Neuron (in vitro differentiated cells): Measurements from ENCODE around the gene IQSEC1.

Experiments
- H2AFZ ChIP-seq: one replicate; pipeline ENCODE4 v1.6.1; 2013; ENCODE audit warnings: low read depth, mild to moderate bottlenecking, inconsistent platforms, low read length, moderate library complexity
- H3K27me3 ChIP-seq: one replicate; pipeline ENCODE4 v1.6.1; 2013; ENCODE audit warnings: low read length; ENCODE audit not compliant: insufficient read depth
- H3K36me3 ChIP-seq: one replicate; pipeline ENCODE4 v1.6.1; 2013; ENCODE audit warnings: low read length; ENCODE audit not compliant: insufficient read depth
- H3K4me1 ChIP-seq: one replicate; pipeline ENCODE4 v1.6.1; 2013; ENCODE audit warnings: low read length; ENCODE audit not compliant: insufficient read depth
- H3K4me3 ChIP-seq: 2 replicates; pipeline ENCODE4 v1.5.1; 2013; ENCODE audit warnings: mild to moderate bottlenecking, low read length, moderate library complexity
- H3K9me3 ChIP-seq: one replicate; pipeline ENCODE4 v1.6.1; 2013; ENCODE audit warnings: low read length

Gene IQSEC1

DNA sequence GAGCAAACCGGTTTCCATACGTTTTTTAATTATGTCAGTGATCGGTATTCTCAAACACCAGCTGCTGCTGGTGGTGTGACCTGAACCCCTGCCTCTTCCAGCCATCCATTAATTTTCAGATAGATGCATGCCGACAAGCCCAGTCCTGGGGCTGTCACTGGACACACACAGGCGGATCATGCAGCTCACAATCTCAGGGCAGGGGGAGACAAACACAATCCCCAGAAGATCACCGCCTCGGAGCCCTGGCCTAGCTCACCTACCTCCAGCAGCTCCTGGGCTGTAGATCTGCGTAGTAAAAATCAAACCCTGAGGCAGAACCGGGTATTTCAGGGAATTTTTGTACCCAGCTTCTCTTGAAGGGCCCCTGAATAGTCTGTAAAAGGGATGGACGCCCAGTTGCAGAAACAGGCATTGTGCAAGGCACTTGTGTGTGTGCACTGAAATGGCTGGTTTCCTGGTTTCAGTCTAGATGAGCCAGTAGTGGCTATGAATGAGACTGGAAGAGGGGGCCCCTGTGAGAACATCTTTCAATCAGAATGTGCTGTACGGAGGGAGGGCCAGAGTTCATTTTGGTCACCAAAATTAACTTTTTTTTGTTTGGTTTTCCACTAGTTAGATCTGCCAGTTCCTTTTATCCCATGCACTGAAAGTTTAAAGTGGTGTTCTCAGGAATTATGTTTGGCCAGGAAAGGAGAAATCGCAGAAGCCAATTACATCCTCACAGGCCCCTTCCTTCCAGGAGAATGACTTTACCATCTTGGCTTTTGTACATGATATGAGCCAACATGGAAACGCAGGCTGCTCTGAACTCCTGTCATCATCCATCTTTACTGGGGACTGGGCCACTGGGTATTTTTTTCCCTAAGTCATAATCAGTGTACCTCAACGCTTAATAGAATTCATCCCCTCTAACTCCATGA, 176.9 kb downstream of the IQSEC1 start:
- no peaks in the 10 kb centered on the region for H3K9me3 ChIP-seq
- no peak overlapping the region for H3K4me3 ChIP-seq
- H3K36me3 ChIP-seq: peaks cover 27% of the 10 kb centered on the region
- peaks cover 5% of the 10 kb centered on the region for H3K4me1 ChIP-seq
- H3K27me3 ChIP-seq: no peaks in the 10 kb centered on the region
- H2AFZ ChIP-seq: no peak overlapping the region

DNA sequence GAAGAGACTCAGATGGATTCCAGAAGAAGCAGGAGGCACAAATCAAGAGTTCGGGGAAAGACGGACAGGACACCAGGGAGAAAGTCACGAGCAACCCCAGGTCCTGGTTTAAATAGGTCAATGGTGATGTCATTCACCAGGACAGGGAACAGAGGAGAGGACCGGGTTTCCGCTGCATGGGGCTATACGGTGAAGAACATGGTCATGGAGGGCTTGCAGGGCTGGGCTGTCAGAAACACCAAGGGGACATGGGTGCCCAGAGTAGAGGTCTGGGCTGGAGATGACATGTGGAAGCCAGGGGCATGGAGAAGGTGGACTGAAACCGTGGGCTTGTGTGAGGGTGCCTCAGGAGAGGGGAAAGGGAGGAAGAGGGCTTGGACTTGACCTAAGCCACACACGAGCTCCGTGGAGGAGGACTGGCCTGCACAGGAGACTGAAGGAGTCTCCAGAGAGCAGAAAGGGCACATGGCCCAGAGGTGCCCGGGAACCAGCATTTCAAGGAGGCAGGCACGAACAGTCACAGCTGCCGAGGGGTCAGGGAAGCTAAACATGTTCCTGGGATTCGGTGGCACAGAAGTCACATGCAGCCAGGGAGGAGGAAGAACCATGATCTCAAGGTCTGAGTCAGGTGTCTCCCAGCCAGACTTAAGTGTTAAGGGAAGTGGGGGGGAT, 177.7 kb downstream of the IQSEC1 start:
- H3K4me1 ChIP-seq: peaks cover 5% of the 10 kb centered on the region
- H3K36me3 ChIP-seq: peaks cover 21% of the 10 kb centered on the region
- H3K27me3 ChIP-seq: peaks cover 3% of the 10 kb centered on the region
- no peak overlapping the region for H3K4me3 ChIP-seq
- no peak overlapping the region for H2AFZ ChIP-seq
- no peaks in the 10 kb centered on the region for H3K9me3 ChIP-seq

DNA sequence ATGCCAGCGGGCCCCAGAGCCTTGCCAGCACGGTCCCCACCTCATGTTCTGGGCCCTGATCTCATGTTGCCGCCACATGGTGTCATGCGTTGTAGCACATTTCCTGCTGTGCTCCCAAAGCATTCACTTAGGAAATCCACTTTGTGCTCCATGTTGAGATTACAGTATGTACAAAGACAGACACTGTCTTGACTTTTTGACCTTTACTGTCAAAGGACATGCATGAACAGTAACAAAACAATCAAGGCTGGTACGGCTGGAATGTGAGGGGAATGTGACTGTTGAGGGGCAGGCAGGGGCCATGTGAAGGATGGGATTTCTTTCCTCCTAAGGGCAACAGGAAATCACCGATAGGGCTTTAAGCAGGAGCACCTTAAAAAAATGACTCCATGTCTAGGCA, 178.6 kb downstream of the IQSEC1 start:
- no peaks in the 10 kb centered on the region for H3K9me3 ChIP-seq
- no peak overlapping the region for H2AFZ ChIP-seq
- H3K4me1 ChIP-seq: peaks cover 5% of the 10 kb centered on the region
- peaks cover 15% of the 10 kb centered on the region for H3K36me3 ChIP-seq
- no peak overlapping the region for H3K4me3 ChIP-seq
- peaks cover 5% of the 10 kb centered on the region for H3K27me3 ChIP-seq

DNA sequence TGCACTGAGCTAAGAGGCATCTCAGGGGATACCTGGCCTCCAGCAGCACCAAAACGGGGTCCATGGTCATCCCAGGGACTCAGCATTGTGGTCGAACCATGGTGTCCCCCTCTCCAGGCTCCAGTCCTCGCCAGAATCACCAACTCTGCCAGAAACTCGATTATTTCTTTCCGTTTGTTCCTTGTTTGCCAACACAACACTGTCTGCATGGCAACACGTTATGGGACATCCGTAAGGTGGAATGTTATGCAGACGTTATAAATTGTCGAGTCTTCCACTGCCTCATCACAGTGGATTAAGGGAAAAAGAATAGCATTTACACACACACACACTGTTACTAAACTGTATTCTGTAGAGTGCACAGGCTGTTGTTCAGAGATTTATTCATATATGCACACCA, 179.4 kb downstream of the IQSEC1 start:
- peaks cover 14% of the 10 kb centered on the region for H3K36me3 ChIP-seq
- H2AFZ ChIP-seq: no peak overlapping the region
- H3K27me3 ChIP-seq: peaks cover 5% of the 10 kb centered on the region
- no peak overlapping the region for H3K4me3 ChIP-seq
- H3K4me1 ChIP-seq: peaks cover 5% of the 10 kb centered on the region
- H3K9me3 ChIP-seq: no peaks in the 10 kb centered on the region

DNA sequence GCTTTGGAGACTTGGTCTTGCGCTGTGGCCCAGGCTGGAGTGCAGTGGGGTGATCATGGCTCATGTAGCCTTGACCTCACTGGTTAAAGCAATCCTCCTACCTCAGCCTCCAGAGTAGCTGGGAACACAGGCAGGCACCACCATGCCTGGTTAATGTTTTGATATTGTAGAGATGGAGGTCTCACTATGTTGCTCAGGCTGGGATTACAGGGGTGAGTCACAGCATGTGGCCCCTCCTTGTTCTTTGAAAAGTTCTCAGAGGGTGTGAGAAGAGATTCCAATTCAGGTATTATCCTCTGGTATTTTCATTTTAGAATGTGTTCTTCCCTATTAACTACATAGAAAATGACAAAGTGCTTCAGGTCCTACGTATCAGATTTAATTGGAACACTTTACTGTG, 180.0 kb downstream of the IQSEC1 start:
- H3K4me3 ChIP-seq: no peak overlapping the region
- no peak overlapping the region for H2AFZ ChIP-seq
- peaks cover 11% of the 10 kb centered on the region for H3K36me3 ChIP-seq
- peaks cover 5% of the 10 kb centered on the region for H3K4me1 ChIP-seq
- no peaks in the 10 kb centered on the region for H3K9me3 ChIP-seq
- H3K27me3 ChIP-seq: peaks cover 5% of the 10 kb centered on the region

DNA sequence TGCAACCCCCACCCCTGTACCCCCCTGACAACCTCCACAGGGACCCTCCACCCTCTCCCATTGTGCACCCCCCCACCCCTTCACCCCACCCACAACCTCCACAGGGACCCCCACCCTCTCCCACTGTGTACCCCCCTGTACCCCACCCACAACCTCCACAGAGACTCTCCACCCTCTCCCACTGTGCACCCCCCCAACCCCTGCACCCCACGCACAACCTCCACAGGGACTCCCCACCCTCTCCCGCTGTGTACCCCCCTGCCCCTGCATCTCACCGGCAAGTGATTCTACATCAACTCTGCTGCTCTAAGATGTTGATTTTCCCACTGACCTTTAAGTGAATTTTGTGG, 180.4 kb downstream of the IQSEC1 start:
- Histone ChIP-seq H3K9me3 (no peaks in the 10 kb centered on the region), H2AFZ (no peak overlapping the region), H3K4me3 (no peak overlapping the region)

DNA sequence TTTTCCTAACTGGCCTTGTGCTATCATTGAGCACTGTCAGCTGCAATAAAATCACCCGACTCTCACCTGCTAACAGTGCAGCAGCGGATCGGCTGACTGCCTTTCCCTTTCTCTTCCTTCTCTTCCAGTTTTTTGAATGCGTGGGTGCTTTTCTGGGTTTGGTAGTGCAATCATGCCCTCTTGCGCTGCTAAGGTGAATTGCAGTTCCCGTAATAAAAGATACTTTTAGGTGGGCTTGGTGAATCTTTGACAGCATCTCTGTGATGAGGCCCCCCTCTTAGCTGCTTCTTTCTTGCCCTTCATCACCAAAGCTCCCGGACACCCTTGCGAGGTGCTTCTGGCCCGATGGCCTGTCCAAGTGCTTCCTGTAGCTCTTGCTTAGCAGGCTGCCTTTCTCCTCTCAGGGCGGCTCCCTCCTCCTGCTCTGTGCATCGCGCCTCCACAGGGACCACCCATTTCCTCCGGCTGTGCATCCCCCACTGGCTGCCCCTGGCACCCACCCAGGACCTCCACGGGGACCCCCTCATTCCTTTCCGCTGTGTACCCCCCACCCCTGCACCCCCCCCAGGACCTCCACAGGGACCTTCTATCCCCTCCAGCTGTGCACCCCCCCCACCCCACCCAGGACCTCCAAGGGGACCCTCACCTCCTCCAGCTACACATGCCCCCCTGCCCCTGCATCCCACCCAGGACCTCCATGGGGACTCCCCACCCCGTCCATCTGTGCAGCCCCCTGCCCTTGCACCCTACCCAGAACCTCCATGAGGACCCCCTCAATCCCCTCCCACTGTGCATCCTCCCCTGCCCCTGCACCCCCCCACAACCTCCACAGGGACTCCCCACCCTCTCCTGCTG, 181.0 kb downstream of the IQSEC1 start:
- H3K27me3 ChIP-seq: peaks cover 5% of the 10 kb centered on the region
- peaks cover 5% of the 10 kb centered on the region for H3K4me1 ChIP-seq
- peaks cover 2% of the 10 kb centered on the region for H3K36me3 ChIP-seq
- H3K4me3 ChIP-seq: no peak overlapping the region
- H3K9me3 ChIP-seq: no peaks in the 10 kb centered on the region
- H2AFZ ChIP-seq: no peak overlapping the region

More for the DNA sequence above, 180.4 kb downstream of the IQSEC1 start:
- Histone ChIP-seq H3K36me3 (peaks cover 7% of the 10 kb centered on the region), H3K4me1 (peaks cover 5% of the 10 kb centered on the region), H3K27me3 (peaks cover 5% of the 10 kb centered on the region)

DNA sequence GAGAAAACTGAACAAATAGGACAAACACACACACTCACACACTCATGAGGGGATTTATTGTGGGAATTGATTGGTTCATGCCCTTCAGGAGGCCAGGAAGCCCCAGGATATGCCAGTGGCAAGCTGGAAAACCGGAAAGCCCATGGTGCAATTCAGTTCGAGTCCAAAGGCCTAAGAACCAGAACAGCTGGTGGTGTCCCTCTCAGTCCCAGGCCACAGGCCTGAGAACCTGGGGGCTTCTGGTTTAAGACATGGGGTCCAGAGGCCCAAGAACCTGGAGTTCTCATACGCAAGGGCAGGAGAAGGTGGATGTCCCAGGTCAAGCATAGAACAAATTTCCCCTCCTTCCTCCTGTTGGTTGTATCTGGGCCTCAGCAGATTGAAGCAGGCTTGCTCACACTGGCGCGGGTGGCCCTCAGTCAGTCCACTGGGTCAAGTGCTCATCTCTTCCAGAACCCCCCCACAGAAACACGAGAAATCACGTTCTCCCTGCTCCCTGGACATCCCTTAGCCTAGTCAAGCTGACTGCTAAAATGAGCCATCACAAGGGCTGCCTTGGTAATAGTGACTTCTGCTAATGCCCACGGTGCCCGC, 181.7 kb downstream of the IQSEC1 start:
- H3K4me1 ChIP-seq: peaks cover 5% of the 10 kb centered on the region
- no peak overlapping the region for H2AFZ ChIP-seq
- no peak overlapping the region for H3K4me3 ChIP-seq
- H3K36me3 ChIP-seq: no peaks in the 10 kb centered on the region
- H3K9me3 ChIP-seq: no peaks in the 10 kb centered on the region
- H3K27me3 ChIP-seq: peaks cover 5% of the 10 kb centered on the region

DNA sequence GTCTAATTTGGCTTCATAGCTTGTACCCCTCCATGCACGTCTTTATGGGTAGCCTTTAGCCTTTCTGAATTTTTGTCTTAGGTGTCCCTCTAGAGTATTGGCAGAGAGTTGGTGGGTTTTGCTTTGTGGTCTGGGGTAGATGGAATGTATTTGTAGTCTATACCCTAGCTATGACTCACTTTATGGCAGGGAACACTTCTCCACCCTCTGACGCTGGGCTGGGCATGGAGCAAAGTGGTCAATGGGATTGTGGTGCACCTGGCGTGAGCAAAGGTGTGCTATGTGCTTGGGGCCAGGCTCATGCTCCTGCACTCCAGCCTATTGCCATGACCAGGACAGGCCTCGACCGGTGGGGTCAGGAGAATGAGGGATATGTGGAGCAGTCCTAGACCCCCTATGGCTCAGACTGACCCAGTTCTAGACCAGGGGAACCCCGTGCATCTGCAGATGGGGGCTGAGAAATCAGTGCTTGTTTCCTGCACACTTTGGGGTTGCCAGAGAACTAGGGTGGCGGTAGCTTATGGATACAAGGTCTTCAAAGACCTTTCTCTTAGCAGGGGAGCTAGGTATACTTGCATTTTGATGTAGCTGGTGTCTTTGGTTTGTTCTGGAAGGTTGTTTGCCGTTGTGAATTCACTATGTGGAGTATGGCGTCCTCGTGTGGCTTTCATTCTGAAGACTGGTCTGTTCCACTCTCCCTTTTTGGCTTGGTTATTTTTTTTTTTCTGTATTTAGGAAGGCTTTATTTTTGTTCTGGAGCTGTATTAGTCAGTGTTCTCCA, 182.4 kb downstream of the IQSEC1 start:
- Histone ChIP-seq H3K36me3 (no peaks in the 10 kb centered on the region), H3K4me1 (peaks cover 2% of the 10 kb centered on the region), H2AFZ (no peak overlapping the region), H3K27me3 (peaks cover 5% of the 10 kb centered on the region), H3K9me3 (no peaks in the 10 kb centered on the region), H3K4me3 (no peak overlapping the region)

DNA sequence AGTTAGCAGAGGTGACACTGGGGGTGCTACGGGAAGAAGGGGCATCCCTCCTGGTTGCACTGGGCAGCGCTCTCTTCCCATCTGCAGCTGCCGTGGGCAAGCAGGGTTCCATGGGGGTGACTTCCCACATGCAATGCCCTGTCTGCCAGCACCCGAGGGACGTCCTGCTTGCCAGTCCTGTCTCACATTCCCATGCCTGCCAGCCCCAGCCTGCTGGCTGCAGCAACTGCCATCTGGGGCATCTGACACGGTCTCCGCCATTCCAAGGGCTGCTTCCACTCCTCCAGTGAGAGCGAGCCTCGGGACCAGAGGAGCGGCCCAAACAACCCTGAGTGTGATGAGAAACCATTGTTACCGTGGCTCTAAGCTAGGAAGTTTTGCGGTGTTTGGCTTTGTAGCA, 186.5 kb downstream of the IQSEC1 start:
- H3K4me3 ChIP-seq: no peak overlapping the region
- peaks cover 5% of the 10 kb centered on the region for H3K27me3 ChIP-seq
- no peaks in the 10 kb centered on the region for H3K36me3 ChIP-seq
- peaks cover 1% of the 10 kb centered on the region for H3K4me1 ChIP-seq
- no peak overlapping the region for H2AFZ ChIP-seq
- no peaks in the 10 kb centered on the region for H3K9me3 ChIP-seq

DNA sequence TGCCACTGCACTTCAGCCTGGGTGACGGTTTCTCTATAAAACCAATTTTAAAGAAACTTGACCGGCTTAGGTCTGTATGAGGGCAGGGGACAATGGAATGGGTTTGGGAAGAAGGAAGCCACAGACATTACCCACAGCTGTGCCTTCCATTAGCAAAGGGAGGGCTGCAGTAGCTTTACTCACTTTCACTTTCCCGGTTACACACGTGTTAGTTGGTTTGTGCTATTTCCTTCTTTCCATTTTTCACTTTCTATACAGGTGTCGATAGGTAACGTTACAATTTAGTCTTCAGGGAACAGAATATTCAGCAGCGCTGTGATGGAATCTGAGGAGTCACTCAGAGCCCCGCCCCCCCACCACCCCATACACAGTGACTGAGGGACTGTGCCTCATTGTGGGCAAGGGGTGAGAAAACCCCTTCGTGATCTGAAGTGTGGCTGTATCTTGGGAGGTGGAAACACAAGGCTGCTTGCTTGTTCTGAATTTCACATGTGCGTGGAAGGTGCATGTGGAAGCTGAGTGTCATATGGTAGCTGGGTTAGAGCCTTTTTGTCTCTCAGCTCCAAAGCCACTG, 187.0 kb downstream of the IQSEC1 start:
- peaks cover 5% of the 10 kb centered on the region for H3K27me3 ChIP-seq

DNA sequence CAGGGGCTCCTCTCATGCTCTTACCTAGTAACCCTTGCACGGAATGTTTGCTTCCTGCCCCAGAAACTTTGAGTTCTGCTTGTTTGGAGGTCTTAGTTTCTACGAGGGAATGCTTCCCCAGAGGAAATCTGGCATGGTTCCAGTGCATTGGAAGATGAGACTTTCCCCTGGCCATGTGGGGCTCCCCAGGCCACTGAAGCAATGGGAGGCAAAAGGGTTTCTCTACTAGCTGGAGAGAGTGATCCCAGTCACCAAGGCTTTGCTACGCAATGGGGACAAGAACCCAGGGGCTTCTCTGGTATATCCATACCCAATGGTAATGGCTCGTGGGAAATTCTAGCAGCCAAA, 187.7 kb downstream of the IQSEC1 start:
- Histone ChIP-seq H3K9me3 (no peaks in the 10 kb centered on the region), H3K4me1 (no peaks in the 10 kb centered on the region), H3K27me3 (peaks cover 2% of the 10 kb centered on the region), H3K36me3 (no peaks in the 10 kb centered on the region), H3K4me3 (no peak overlapping the region), H2AFZ (no peak overlapping the region)

More for the DNA sequence above, 187.0 kb downstream of the IQSEC1 start:
- Histone ChIP-seq H3K4me1 (no peaks in the 10 kb centered on the region), H3K36me3 (no peaks in the 10 kb centered on the region), H2AFZ (no peak overlapping the region), H3K9me3 (no peaks in the 10 kb centered on the region), H3K4me3 (no peak overlapping the region)
